HG03175 (cell line): ENCODE measurements around the gene KIRREL3.
A peak's percentile ranks its signal among the peaks of the same experiment; 100 is the strongest.

Experiments
- ATAC-seq: cut with Tn5 transposase; IDR thresholded peaks from one replicate; pipeline ENCODE4 v1.9.1; 2021; ENCODE audit warnings: mild to moderate bottlenecking, moderate library complexity; ENCODE audit not compliant: unreplicated experiment

Gene KIRREL3

DNA sequence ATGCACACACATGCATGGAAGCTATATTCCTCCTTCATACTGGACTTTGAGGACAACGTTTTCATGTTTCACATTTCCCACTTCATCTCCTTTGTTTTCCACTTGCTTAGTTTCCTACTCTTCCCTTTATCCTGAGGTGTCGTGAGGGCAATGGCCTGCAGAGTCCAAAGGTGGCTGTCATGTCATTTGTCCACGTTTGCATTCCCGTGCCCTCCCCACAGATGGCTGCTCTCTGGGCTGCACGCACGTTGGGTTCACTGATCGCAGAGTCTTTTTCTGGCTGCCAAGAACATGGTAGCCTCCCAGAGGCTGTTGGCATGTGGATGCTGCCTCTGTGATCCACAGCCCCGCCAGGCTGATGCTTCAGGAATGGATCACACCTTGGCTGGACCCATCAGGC is 389.1 kb downstream of the KIRREL3 start:
- no peak for ATAC-seq

GRCh38 chr11:126608658-126609057 is 391.9 kb downstream of the KIRREL3 start:
- ATAC-seq: no peak

- ATAC-seq: no peak
These were observed 392.6 kb downstream of the KIRREL3 start for GRCh38 chr11:126607776-126608541.

DNA sequence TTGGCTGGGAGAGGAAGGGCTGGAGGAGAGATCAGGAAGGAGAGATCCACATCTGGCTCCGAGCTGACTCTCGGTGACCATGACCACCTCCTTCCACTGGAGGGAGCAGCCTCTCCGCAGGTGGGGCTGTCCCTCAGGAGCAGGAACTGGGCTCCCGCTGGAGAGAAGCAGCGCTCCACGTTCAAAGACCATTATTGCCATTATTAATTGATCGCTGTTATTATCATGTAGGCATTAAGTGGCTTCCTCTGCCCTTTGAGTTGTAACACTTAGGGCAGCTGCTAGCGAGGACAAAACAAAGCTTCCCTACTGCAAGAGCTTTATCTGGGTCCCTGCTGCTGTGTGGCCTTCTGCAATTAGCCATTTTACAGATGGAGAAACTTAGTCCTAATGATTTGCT is 393.2 kb downstream of the KIRREL3 start:
- peak; percentile 65 for ATAC-seq

DNA sequence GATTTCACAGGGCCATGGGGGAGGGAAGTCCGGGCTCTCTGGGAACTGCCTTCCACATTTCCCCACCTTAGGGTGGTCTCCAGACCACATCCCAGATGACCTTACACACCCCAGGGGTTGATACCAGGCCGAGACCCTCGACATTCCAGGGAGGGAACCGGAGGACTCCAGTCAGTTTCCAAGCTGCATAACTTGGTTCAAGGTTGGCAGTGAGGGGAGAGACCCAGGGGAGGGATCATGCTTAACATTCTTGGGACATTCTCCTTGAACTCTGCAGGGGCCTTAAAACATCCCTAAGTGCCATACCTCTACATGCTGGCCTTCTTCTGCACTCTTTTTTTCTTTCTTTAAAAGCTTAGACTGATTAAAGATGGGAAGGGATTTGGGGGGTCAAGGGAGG is 394.1 kb downstream of the KIRREL3 start:
- ATAC-seq: no peak

DNA sequence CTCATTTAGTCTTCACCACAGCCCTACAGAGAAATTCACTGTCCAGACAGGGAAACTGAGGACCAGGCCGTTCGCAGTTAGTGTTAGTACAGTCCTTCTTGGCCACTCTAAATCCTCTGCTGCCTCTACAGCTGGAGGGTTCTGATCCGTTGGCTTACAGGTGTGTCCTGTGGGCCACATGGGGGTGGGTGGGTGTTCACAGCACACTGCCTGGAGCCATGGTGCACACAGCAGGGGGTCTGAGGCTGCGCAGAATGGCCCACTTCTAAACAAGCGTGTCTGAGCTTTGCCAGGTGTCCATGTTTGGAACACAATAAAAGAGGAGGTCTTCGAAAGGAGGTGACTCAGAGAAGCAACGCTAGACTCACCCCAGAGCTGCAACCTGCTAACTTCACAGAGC is 396.1 kb downstream of the KIRREL3 start:
- ATAC-seq: no peak

DNA sequence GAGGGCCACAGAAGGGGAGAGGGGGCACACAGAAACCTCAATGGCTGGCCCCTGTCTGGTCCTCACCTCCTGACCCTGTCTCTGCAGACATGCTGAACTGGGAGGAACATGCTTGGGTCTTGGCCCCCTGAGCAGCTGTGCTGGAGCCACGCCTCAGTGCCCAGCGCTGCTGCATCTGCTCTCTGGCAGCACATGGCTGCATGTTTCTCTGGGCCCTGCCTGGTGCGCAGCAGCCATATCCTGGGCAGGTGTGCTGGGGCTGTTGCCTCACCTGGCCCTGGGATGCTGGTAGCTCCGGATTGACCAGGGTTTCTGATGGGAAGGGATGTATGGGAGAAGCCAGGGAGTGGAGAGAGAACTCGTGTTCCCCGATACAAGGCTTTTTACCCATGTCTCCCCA is 397.1 kb downstream of the KIRREL3 start:
- no peak for ATAC-seq

- no peak for ATAC-seq
These were observed 397.6 kb downstream of the KIRREL3 start for GRCh38 chr11:126602993-126603392.

DNA sequence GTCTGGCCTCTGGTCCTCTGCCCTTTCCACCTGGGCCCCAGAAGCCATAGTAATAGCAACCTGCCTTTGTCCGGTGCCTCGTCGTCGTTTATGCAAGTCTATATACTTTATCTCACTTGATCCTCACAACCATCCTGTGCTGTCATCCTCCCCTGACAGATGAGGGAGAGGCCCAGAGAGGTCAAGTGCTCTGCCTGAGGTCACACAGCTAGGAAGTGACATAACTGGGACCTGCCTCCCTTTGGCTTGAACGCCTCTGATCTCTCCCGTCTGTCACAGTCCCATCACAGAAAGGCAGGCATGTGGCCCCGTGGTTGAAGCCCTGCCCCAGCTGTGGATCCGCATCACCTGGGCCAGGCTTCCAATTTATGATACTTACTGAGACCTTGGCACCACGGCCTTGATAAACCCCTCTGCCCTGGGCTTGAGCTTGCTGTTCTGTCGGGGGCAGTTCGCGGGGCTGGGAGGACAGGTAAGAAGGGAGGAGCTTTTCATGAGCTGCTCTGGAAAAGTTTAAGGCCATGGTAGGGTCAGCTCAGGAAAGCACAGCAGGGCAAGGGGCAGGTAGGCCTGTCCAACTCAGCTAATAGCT is 398.1 kb downstream of the KIRREL3 start:
- no peak for ATAC-seq

DNA sequence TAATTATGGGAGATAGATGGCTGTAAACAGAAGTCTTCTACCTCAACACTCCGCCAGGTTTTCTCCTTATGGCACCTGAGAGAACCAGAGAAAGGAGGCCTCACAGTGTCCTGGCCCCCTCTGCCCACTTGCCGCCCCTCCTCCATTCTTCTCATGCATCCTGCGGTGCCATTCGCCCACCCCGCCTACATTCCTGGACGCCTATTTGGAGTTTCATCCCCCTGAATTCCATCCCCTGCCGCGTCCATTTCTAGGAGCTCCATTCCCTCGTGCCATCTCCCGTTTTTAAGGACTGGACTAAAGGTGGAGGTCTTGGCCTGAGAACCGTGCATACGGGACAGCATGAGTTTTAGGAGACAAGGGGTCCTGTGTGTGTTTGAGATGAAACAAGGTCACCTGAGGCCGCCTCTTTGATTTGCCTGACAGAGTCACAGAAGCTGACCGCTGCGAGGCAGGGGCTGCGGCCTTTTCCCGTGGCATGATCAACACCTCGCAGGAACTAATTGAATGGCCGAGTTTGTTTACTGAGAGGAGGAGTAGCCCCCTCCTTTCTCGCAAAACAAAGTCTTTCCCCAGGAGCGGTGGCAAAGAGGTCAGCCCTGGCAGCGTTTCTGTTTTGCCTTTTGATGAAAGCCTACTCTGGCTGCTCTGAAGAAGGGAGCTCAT is 398.9 kb downstream of the KIRREL3 start:
- no peak for ATAC-seq

DNA sequence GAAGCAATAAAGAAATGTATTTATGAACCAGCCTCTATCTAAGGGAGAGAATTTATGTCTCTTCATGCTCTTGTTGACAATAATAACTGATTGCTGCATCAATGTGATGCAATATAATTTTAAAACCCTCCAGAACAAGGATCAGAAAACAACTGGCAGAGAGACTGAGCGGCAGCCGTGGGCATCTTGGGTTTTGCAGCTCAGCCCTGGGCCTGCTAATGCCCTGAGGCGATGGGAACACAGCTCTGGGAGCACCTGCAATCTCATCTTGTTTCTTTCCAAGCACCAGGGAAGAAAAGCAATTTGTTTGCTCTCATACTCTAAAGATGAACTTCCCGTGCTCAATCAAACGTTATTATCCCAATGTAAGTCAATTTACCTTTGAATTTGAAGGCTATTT is 399.4 kb downstream of the KIRREL3 start:
- ATAC-seq: no peak

DNA sequence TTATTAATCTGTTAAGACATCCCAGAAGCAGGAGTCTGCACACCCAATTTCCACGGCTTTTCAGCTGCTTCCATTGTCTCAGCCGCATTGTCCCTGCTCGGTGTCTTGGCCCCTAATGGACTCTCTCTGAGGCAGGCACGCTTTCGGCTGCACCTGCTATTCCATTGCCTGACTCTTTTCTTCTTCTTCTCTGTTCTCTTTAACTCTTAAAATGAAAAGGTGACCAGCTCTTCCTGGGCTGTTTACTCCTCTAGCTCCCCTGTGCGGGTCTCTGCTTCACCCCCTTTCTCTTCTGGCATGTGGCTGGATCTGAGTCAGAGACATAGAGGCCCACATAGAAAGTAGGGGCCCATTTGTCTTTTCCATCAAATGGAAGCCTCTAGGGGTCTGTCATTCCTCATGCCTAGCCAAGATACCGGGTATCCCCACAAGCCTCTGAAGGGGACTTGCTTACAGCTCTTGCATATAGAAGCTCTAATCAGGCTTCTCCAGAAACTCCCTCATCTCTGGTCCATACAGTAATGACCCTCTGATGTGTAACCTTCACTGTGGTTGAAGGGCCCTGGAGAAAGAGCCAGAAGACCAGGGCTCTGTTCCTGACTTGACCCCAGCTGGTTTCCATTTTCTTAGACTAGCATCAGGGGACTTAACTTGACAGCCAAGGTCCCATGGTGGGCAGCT is 401.2 kb downstream of the KIRREL3 start:
- ATAC-seq: no peak

DNA sequence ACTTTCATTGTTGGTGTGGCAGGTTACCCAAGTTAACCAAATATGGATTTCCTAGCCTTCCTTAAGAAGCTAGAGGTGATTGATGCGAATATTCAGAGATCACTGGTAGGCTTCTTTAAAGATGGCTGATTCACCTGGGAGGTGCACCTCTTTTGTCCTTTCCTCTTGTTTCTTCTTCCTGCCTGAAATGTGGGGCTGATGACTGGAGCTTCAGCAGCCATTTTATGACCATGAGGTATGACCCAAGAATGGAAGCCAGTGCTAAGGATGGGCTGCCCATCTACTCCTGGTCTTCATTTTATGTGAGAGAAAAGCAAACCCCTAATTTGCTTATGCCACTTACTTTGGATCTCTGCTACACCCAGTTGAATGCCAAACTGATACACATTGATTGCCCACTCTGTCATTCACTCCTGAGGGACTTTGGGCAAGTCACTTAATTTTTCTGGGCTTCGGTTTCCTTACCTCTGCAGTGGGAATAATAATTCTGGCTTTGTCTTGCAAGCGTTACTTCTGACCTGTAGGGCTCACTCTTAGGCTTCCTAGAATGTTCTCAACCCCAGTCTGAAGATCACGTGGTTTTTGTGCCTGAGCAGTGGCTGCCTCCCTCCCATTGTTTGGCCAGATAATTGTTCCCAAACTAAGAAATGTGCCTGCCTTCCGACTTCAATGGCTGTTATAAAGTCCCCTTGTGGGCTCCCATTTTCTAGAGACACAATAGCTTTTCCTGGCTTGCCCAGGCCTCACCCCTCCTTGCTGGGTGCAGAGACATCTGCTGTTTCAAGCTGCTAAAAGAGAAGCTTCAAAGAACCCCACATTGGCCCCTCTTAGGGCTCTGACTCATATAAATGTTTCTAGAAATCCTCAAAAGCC is 402.0 kb downstream of the KIRREL3 start:
- ATAC-seq: no peak

DNA sequence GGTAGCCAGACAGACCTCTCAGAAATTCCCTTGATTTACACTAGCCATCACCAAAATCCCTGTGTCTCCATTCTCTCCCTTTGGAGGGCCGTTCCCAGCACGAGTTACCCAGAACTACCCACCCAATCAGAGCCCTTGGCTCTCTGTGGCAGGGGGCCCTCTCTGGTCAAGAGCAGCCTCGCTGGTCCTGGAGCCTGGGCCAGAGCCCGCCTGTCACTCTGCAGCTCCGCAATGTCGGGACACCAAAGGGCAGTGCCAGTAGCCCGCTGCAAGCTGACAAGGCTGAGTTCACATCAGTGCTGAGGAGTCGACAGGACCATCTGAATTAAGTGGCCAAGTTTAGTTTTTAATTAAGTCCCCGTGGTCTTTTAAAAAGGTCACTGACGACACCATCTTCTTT is 403.5 kb downstream of the KIRREL3 start:
- no peak for ATAC-seq

DNA sequence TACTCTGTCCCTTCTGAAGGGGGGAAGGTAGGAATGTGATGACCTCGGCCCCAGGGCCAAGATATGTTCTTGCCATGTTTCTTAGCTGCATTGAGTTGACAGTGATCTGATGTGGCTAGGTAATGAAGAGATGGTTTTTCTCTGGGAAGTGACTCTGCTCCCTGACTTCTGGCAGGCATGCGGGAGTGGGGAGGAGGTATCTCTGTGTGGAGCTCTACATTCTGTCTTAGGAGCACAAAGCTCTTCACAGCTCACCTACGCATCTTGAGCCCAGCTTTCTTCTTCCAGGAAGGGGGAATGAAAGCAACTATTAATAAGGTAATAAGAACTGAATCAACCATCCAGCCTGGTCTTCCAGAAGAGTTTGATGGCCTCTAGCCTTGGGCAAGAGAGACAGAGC is 404.1 kb downstream of the KIRREL3 start:
- ATAC-seq: no peak

DNA sequence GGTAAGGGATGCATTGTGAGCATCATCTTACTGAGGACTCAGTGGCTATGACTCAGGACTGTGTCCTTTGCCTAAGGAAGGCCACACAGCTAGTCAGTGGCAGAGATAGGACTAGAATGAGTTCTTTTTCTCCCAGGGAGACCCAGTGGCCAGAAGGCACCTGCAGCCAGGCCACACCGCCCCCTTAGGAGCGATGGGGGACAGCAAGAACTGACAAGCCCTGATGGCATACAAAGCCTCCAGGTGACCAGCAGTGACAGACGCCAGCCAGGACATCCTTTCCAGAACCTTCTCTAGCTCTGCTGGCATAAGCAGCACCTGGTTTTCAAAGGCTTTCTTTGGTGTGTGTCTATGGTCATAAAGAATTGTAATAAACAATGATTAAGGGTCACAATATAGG is 405.0 kb downstream of the KIRREL3 start:
- no peak for ATAC-seq

GRCh38 chr11:126594921-126595367 is 405.6 kb downstream of the KIRREL3 start:
- ATAC-seq: no peak

DNA sequence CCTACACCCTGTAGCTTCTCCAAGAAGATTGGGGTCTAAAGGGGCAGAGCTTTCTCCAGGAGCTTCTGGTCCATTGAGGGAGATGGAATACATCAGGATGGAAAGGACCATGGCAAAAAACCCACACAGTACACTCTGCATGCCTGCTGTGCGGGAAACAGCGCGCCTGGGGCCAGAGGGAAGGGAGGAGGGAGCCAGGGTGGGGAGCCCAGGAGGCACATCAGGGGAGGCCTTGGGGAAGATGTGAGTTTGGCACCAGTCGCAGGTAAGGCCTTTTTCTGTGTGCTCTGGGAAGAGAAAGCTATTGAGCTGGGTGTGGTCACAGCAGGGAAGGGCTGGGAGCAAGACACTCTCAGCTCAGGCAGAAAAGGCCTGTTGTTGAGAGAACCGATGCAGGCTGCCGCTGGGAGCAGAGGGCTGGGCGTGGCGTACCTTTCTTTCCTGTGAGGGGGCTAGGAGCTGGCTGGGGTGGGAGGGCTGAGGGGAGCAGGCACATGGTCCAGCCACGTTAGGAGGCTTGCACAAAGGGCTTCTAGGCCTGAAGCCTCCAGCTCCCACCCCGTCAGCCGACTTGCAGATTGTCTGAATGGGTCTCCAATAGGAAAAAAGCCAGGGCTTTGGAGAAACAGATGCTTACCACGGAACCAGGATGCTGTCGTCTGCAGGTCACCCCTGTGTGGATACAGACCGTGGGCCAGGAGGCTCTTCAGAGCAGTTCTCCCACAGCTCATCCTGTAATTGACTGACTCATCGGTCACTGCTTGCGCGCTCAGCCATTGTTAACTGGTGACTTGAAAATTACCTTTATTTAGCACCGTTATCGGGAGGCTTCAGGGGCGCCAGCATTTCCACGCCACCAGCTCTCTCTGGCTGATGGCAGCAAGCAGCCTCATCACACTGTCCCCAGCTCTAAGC is 407.8 kb downstream of the KIRREL3 start:
- ATAC-seq: no peak

DNA sequence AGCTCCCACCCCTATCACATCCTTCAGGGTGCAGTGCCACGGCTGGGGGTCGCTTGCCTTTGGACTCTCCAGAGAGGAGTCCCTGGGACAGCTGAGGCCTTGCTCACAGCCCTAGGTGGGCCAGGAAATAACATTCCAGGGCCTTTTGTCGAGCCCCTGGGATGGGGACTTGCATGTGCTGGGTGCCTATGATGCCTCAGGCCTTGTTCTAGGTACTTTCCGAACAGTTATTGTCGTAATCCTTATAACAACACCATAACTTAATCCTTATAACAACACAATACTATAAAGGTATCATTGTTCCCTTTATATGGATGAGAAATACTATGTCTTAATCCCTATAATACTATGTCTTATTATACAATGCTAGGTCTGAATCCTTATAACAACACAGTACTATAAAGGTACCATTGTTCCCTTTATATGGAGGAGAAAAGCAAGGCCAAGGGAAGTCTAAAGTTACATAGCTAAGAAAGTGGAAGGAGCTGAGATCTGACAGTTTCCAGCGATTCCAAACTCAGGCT is 408.5 kb downstream of the KIRREL3 start:
- no peak for ATAC-seq

DNA sequence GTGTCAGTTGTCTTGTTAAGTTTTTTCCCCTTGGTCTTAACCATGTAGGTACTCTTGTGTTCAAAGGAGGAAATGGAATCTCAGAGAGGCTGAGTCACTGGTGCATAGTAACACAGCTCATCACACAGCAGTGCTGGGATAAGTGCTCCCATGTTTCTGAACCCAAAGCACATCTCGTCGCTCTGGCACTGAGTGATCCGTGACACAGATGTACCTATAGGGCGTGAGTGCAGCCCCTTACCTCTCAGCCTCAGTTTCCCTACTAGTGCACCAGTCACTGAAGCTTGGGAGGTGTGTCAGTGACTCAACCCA is 411.1 kb downstream of the KIRREL3 start:
- no peak for ATAC-seq
